Gastroesophageal sphincter (tissue), 4 donors: Measurements from ENCODE around the gene LCP1. TPM values are rescaled to one million over a fixed set of nuclear protein-coding genes. Genes with fewer than 3 reads are reported as not detected.

Experiments used
- ATAC-seq: fragments of 150-250 bp; one replicate; pipeline ENCODE4 v1.9.1; 2016; ENCODE audit warnings: mild to moderate bottlenecking, moderate library complexity
- H3K27ac ChIP-seq, 4 donors: fragments of 200-600 bp; sonication (generic) in 3 of 4; 1 replicate in 3 of 4; 2 replicates in 1 of 4; pipeline ENCODE4 v1.5.1; 2016 to 2019
- H3K27me3 ChIP-seq: fragments of 200-600 bp; sonication (generic); one replicate; pipeline ENCODE4 v1.5.1; 2019
- H3K36me3 ChIP-seq, 2 donors: fragments of 200-600 bp; sonication (generic); one replicate each; pipeline ENCODE4 v1.5.1; 2019; ENCODE audit warnings: control low read depth in 1 of 2
- H3K4me1 ChIP-seq, 3 donors: fragments of 200-600 bp; sonication (generic); 1 replicate in 2 of 3; 2 replicates in 1 of 3; pipeline ENCODE4 v1.5.1; 2016 to 2019; ENCODE audit warnings: control low read depth in 2 of 3
- H3K4me3 ChIP-seq, 2 donors: fragments of 200-600 bp; sonication (generic); one replicate each; pipeline ENCODE4 v1.5.1; 2019; ENCODE audit warnings: mild to moderate bottlenecking in 1 of 2, moderate library complexity in 1 of 2
- H3K9me3 ChIP-seq, 3 donors: fragments of 200-600 bp; sonication (generic); one replicate each; pipeline ENCODE4 v1.5.1; 2017 to 2019; ENCODE audit warnings: control low read depth in 2 of 3
- EP300 ChIP-seq: sonication (generic); formaldehyde crosslinking; IDR thresholded peaks from one replicate; pipeline ENCODE4 v1.6.1; 2017; ENCODE audit warnings: antibody characterized with exemption, mild to moderate bottlenecking
- POLR2A ChIP-seq, 2 donors: fragments of 450-650 bp; IDR thresholded peaks; one replicate each; pipeline ENCODE4 v1.6.1; 2017; ENCODE audit warnings: antibody characterized with exemption in 2 of 2, mild to moderate bottlenecking in 2 of 2, moderate library complexity in 1 of 2
- POLR2AphosphoS5 ChIP-seq: sonication (generic); formaldehyde crosslinking; IDR thresholded peaks from one replicate; pipeline ENCODE4 v1.6.1; 2017; ENCODE audit warnings: antibody characterized with exemption
- WGBS, 2 donors: methylation state at CpG; one replicate each; pipeline ENCODE4 v1.1.5; 2018; ENCODE audit warnings: low coverage in 1 of 2; 5-methylcytosine and 5-hydroxymethylcytosine counted together
- total RNA-seq, 4 donors: library from RNA; depleted of rRNA; stranded (reverse); fragments of >200 nt; gene quantifications; one replicate each; pipeline ENCODE4 v1.1.0, GENCODE V29; 2016
- TF ChIP-seq, protein P1 (sequence below), 4 experiments: fragments of 200-600 bp in 2 of 4; fragments of 450-650 bp in 2 of 4; sonication (generic) in 1 of 4; IDR thresholded peaks; one replicate each; pipeline ENCODE4 v1.5.1; 2017 to 2019; ENCODE audit warnings: antibody characterized with exemption in 4 of 4, mild to moderate bottlenecking in 2 of 4, moderate library complexity in 2 of 4

The LCP1 gene
- total RNA-seq, 4 donors from 2014 or later = 9.0 to 48.9 (median 27.8) TPM

DNA sequence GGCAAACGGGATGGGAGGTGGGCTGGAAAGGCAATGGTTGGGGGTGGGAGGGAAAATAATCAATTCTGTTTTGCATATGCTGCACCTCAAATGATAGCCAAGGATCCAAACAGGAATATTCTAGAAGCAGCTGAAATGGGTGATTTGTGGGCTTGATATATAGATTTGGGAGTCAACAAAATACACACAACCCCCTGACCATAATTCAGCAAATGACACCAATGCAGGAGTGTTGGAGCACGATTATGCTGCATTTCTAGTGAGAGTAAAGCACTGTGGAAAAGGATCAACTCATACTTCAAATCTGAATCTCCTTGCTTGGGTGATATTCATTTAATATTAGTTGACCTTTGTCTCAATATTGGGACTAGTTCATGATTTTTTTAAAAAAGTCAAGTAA, 36.0 kb downstream of the LCP1 start:
- Histone ChIP-seq H3K4me1 (no peaks in the 10 kb centered on the region), H3K4me3 (no peak overlapping the region), H3K27ac (no peak overlapping the region), H3K36me3 (no peaks in the 10 kb centered on the region), H3K27me3 (no peaks in the 10 kb centered on the region), H3K9me3 (no peaks in the 10 kb centered on the region)
- no peak for ATAC-seq
- WGBS, 2 donors = 56 to 63% methylated on average over 1 to 2 of the region's 2 CpGs
- TF ChIP-seq POLR2AphosphoS5 (no peak), EP300 (no peak), POLR2A (IDR thresholded peaks at IDR 0.05) (no peak)
- TF ChIP-seq, protein P1, sequence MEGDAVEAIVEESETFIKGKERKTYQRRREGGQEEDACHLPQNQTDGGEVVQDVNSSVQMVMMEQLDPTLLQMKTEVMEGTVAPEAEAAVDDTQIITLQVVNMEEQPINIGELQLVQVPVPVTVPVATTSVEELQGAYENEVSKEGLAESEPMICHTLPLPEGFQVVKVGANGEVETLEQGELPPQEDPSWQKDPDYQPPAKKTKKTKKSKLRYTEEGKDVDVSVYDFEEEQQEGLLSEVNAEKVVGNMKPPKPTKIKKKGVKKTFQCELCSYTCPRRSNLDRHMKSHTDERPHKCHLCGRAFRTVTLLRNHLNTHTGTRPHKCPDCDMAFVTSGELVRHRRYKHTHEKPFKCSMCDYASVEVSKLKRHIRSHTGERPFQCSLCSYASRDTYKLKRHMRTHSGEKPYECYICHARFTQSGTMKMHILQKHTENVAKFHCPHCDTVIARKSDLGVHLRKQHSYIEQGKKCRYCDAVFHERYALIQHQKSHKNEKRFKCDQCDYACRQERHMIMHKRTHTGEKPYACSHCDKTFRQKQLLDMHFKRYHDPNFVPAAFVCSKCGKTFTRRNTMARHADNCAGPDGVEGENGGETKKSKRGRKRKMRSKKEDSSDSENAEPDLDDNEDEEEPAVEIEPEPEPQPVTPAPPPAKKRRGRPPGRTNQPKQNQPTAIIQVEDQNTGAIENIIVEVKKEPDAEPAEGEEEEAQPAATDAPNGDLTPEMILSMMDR (IDR thresholded peaks at IDR 0.05) = no peak

DNA sequence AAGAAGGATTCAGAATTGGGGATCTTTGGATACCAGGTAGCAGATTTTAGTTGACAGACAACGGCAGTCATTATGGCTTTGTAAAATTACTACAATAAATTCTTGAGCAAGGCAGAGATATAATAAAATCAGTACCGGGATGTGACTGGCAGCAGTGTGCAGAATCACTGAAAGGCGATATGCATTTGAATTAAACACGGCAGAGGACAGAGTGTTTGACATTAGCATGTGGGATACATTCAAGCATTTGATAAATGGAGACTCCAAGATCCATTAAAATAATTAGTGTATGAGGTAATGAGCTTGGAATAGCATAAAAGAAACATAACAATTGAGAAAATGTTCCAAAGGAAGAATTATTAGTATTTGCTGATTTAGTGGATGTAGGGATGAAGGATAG, 36.8 kb downstream of the LCP1 start:
- Histone ChIP-seq H3K4me1 (no peaks in the 10 kb centered on the region), H3K27ac (no peak overlapping the region), H3K36me3 (no peaks in the 10 kb centered on the region), H3K27me3 (no peaks in the 10 kb centered on the region), H3K4me3 (no peak overlapping the region), H3K9me3 (no peaks in the 10 kb centered on the region)
- TF ChIP-seq EP300 (no peak), POLR2A (IDR thresholded peaks at IDR 0.05) (no peak), POLR2AphosphoS5 (no peak)
- TF ChIP-seq, protein P1 (IDR thresholded peaks at IDR 0.05) = no peak
- 67 to 79% methylated on average over 4 of the region's 4 CpGs for WGBS, 2 donors
- ATAC-seq = no peak

DNA sequence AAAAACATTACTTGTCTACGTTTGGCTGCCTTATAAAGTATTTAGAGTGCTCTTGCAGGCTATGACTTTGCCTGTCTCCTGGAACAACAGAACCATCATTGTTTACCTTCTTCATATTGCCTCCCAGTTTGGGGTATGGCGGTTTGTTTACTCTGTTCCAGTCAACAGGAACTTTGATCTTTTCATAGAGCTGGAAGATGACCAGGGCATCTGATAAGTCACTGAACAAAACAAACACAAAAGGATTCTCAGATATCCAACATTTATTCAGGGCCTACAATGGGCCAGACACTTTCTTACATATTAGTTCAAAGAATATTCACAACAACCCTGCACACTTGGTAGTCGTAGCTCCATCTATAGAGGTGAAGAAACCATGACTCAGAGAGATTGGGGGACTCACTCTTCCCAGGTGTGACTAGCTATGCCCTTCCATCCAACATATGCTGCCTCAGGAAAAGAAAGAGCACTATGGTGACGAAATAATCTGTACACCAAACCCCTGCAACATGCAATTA, 38.7 kb downstream of the LCP1 start:
- Histone ChIP-seq H3K27me3 (no peaks in the 10 kb centered on the region), H3K4me3 (no peak overlapping the region), H3K36me3 (no peaks in the 10 kb centered on the region), H3K27ac (no peak overlapping the region), H3K9me3 (no peaks in the 10 kb centered on the region), H3K4me1 (no peaks in the 10 kb centered on the region)
- ATAC-seq = no peak
- WGBS, 2 donors = 58 to 64% methylated on average over 4 of the region's 4 CpGs
- TF ChIP-seq EP300 = no peak
- TF ChIP-seq, protein P1 (IDR thresholded peaks at IDR 0.05) = no peak
- no peak for TF ChIP-seq POLR2A (IDR thresholded peaks at IDR 0.05)
- TF ChIP-seq POLR2AphosphoS5 = no peak

DNA sequence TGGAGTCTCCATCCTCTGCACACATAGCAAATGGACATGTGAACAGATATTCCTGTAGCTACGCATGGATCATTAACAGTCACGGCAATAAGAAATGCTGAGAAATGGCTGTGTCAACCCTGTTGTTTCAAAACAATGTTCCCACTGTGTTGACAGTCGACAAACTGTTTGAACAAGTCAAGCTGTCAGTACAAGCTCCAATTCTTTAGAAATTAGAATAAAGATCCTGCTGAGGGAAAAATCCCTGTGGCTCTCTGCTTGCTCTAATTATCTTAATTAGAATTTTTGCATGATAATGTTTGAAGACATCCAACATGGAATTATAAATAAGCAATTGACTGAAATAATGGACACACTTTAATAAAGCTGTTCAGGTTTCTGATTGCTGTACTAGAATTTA, 39.2 kb downstream of the LCP1 start:
- no peaks in the 10 kb centered on the region for H3K27me3 ChIP-seq
- no peaks in the 10 kb centered on the region for H3K36me3 ChIP-seq
- H3K4me3 ChIP-seq = no peak overlapping the region
- no peak for ATAC-seq
- H3K9me3 ChIP-seq = no peaks in the 10 kb centered on the region
- WGBS, 2 donors = 48 to 49% methylated on average over 3 of the region's 3 CpGs
- no peak overlapping the region for H3K27ac ChIP-seq
- no peaks in the 10 kb centered on the region for H3K4me1 ChIP-seq
- TF ChIP-seq POLR2AphosphoS5 (no peak), EP300 (no peak), POLR2A (IDR thresholded peaks at IDR 0.05) (no peak)
- TF ChIP-seq, protein P1 (IDR thresholded peaks at IDR 0.05) = no peak

DNA sequence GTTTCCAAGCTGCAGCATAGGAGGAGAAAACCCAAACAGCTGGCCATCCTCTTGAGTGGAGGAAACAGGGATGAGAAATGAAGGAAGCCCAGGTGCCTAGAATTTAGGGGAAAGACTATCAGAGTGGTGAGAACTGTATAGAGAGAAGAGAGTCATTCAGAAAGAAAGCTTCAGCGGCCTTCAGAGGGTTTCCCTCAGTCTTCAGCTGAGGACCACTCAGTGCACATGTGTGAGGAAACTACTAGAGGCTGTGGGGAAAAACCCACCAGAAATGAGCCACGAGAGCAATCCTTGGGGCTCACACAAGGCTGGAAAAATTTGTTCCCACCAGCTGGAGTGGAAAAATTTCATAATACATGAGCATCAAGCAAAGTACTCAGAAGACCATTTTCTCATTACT, 41.9 kb downstream of the LCP1 start:
- WGBS, 2 donors = 62 to 67% methylated on average over 1 to 2 of the region's 2 CpGs
- H3K4me3 ChIP-seq = no peak overlapping the region
- no peak overlapping the region for H3K27ac ChIP-seq
- TF ChIP-seq EP300 = no peak
- no peak for TF ChIP-seq POLR2AphosphoS5
- TF ChIP-seq, protein P1 (IDR thresholded peaks at IDR 0.05) = no peak
- TF ChIP-seq POLR2A (IDR thresholded peaks at IDR 0.05) = no peak
- no peaks in the 10 kb centered on the region for H3K36me3 ChIP-seq
- H3K4me1 ChIP-seq = no peaks in the 10 kb centered on the region
- no peaks in the 10 kb centered on the region for H3K27me3 ChIP-seq
- no peak for ATAC-seq
- no peaks in the 10 kb centered on the region for H3K9me3 ChIP-seq
